Activated CD8-positive, alpha-beta memory T cell treated with anti-CD3 and anti-CD28 coated beads for 36 hours (primary cell): ENCODE results near the gene OR51D1. TPM values are rescaled to one million over a fixed set of nuclear protein-coding genes. Genes with fewer than 3 reads are reported as not detected.

Source experiments
- total RNA-seq, 2 experiments: library from RNA; stranded (reverse); gene quantifications; one replicate each; pipeline ENCODE4 v1.2.3, GENCODE V29; 2021

Gene OR51D1
- total RNA-seq, 2 experiments from 2014 or later: not detected

Other genes starting within 250 kb of the OR51D1 start
- gene TRIM21, start 243.8 kb upstream of the OR51D1 start, total RNA-seq: 10 to 100 TPM; 20.9 to 22.6 TPM
- gene OR52K2, start 188.2 kb upstream of the OR51D1 start, total RNA-seq: not detected
- gene OR52K1, start 154.8 kb upstream of the OR51D1 start, total RNA-seq: not detected
- gene OR52M1, start 92.3 kb upstream of the OR51D1 start, total RNA-seq: not detected
- gene OR52I2, start 55.7 kb upstream of the OR51D1 start, total RNA-seq: not detected
- gene OR52I1, start 43.4 kb upstream of the OR51D1 start, total RNA-seq: not detected
- 10 to 100 TPM in 1 of 2 experiments, 1 to 10 TPM in 1; 9.8 to 10.2 TPM for gene TRIM68, start 29.2 kb upstream of the OR51D1 start, total RNA-seq
- not detected for gene OR51E1, start 6.5 kb downstream of the OR51D1 start, total RNA-seq
- gene OR51E2, start 60.4 kb downstream of the OR51D1 start, total RNA-seq: not detected
- not detected for gene MMP26, start 67.3 kb downstream of the OR51D1 start, total RNA-seq
- not detected for gene OR51F1, start 132.5 kb downstream of the OR51D1 start, total RNA-seq
- gene OR52R1, start 166.9 kb downstream of the OR51D1 start, total RNA-seq: not detected
- not detected for gene OR51F2, start 183.8 kb downstream of the OR51D1 start, total RNA-seq
- gene OR51S1, start 211.7 kb downstream of the OR51D1 start, total RNA-seq: not detected
- not detected for gene OR51T1, start 244.4 kb downstream of the OR51D1 start, total RNA-seq